ENCODE measurements around the gene ZNF629. TPM values are rescaled to one million over a fixed set of nuclear protein-coding genes. Genes with fewer than 3 reads are reported as not detected.

The ZNF629 gene
- total and polyA plus RNA-seq, 2 donors (not counting 1 experiment from before 2014, with no cell fraction given): 5.8 to 7.3 TPM

GRCh38 chr16:30728899-30729672 is 57.9 kb downstream of the ZNF629 start:
- Histone ChIP-seq H3K4me1 (ENCODE audit: control insufficient read depth, extremely low read depth, insufficient read depth, low read length) (no peaks in the 10 kb centered on the region), H3K4me2 (ENCODE audit: extremely low read depth, insufficient read depth, low read length) (no peak overlapping the region), H3K27me3 (ENCODE audit: control insufficient read depth, insufficient read depth, low read length) (no peaks in the 10 kb centered on the region), H3K79me2 (ENCODE audit: control insufficient read depth, insufficient read depth, low read length) (peaks cover 5% of the 10 kb centered on the region), H3K9ac (ENCODE audit: insufficient read depth, low read length) (no peak overlapping the region), H3K4me3 (replicated peaks in 1 of 4; ENCODE audit: control extremely low read depth in 1 of 4, insufficient read depth in 1 of 4, low read depth in 3 of 4, low read length in 4 of 4) (no peak overlapping the region), H3K9me3 (ENCODE audit: control insufficient read depth, insufficient read depth, low read depth, low read length) (no peaks in the 10 kb centered on the region), H3K27ac (ENCODE audit: insufficient read depth, low read length) (no peak overlapping the region), H3K36me3 (ENCODE audit: control insufficient read depth, insufficient read depth, low read length) (peaks cover 35% of the 10 kb centered on the region), H4K20me1 (ENCODE audit: control insufficient read depth, extremely low read depth, insufficient read depth, low read length) (no peaks in the 10 kb centered on the region), H2AFZ (ENCODE audit: low read length) (no peak overlapping the region)
- no peak for DNase-seq (ENCODE audit: low read depth in 2 of 2)
- no peak for TF ChIP-seq EZH2 (IDR thresholded peaks at IDR 0.05; ENCODE audit: low read length, missing control alignments)
- no peak for TF ChIP-seq CTCF (conservative IDR thresholded peaks at IDR 0.05 in 1 of 2, IDR thresholded peaks at IDR 0.05 in 1 of 2; ENCODE audit: low read depth in 1 of 2, low read length in 2 of 2)

Other genes starting within 250 kb of the ZNF629 start
- 3.1 TPM in 2 replicates for gene ZNF764, start 228.8 kb downstream of the ZNF629 start, total RNA-seq
- gene ZNF764, start 228.8 kb downstream of the ZNF629 start, polyA plus RNA-seq: 2.4 and 2.6 TPM in 2 replicates
- gene ZNF688, start 215.5 kb downstream of the ZNF629 start, total RNA-seq: 10.3 and 12.9 TPM in 2 replicates
- gene ZNF688, start 215.5 kb downstream of the ZNF629 start, polyA plus RNA-seq: 3.0 and 3.1 TPM in 2 replicates
- gene ZNF785, start 201.5 kb downstream of the ZNF629 start, total RNA-seq: 6.6 and 8.7 TPM in 2 replicates
- 4.7 and 7.1 TPM in 2 replicates for gene ZNF785, start 201.5 kb downstream of the ZNF629 start, polyA plus RNA-seq
- 4.6 and 6.1 TPM in 2 replicates for gene ZNF689, start 176.8 kb downstream of the ZNF629 start, total RNA-seq
- 3.5 and 4.2 TPM in 2 replicates for gene ZNF689, start 176.8 kb downstream of the ZNF629 start, polyA plus RNA-seq
- 5.9 and 6.6 TPM in 2 replicates for gene PRR14, start 136.2 kb downstream of the ZNF629 start, total RNA-seq
- 2.5 and 4.7 TPM in 2 replicates for gene PRR14, start 136.2 kb downstream of the ZNF629 start, polyA plus RNA-seq
- gene FBRS, start 128.8 kb downstream of the ZNF629 start, total RNA-seq: 16.7 and 20.8 TPM in 2 replicates
- gene FBRS, start 128.8 kb downstream of the ZNF629 start, polyA plus RNA-seq: 5.5 and 8.2 TPM in 2 replicates
- 11.3 and 14.2 TPM in 2 replicates for gene SRCAP, start 88.0 kb downstream of the ZNF629 start, total RNA-seq
- gene SRCAP, start 88.0 kb downstream of the ZNF629 start, polyA plus RNA-seq: 3.5 and 6.4 TPM in 2 replicates
- gene PHKG2, start 38.8 kb downstream of the ZNF629 start, total RNA-seq: 11.8 and 15.4 TPM in 2 replicates
- 19.4 and 23.8 TPM in 2 replicates for gene PHKG2, start 38.8 kb downstream of the ZNF629 start, polyA plus RNA-seq
- 0.77 and 1.3 TPM in 2 replicates for gene CFAP119, start 25.1 kb downstream of the ZNF629 start, total RNA-seq
- 1.5 and 2.0 TPM in 2 replicates for gene CFAP119, start 25.1 kb downstream of the ZNF629 start, polyA plus RNA-seq
- 56.8 TPM in 2 replicates for gene RNF40, start 24.9 kb downstream of the ZNF629 start, total RNA-seq
- gene RNF40, start 24.9 kb downstream of the ZNF629 start, polyA plus RNA-seq: 42.0 and 68.2 TPM in 2 replicates
- 28.2 and 31.3 TPM in 2 replicates for gene BCL7C, start 106.9 kb upstream of the ZNF629 start, total RNA-seq
- gene BCL7C, start 106.9 kb upstream of the ZNF629 start, polyA plus RNA-seq: 24.8 and 25.6 TPM in 2 replicates
- gene CTF1, start 109.4 kb upstream of the ZNF629 start, total RNA-seq: 1.8 and 5.3 TPM in 2 replicates
- 8.8 and 9.8 TPM in 2 replicates for gene CTF1, start 109.4 kb upstream of the ZNF629 start, polyA plus RNA-seq
- gene FBXL19, start 136.4 kb upstream of the ZNF629 start, total RNA-seq: 13.1 and 14.5 TPM in 2 replicates
- 3.1 and 3.9 TPM in 2 replicates for gene FBXL19, start 136.4 kb upstream of the ZNF629 start, polyA plus RNA-seq
- gene ORAI3, start 161.9 kb upstream of the ZNF629 start, total RNA-seq: 44.2 and 74.1 TPM in 2 replicates
- gene ORAI3, start 161.9 kb upstream of the ZNF629 start, polyA plus RNA-seq: 24.6 and 41.1 TPM in 2 replicates
- 1.5 and 3.5 TPM in 2 replicates for gene SETD1A, start 170.5 kb upstream of the ZNF629 start, total RNA-seq
- gene SETD1A, start 170.5 kb upstream of the ZNF629 start, polyA plus RNA-seq: 1.4 and 2.3 TPM in 2 replicates
- 32.9 and 47.9 TPM in 2 replicates for gene HSD3B7, start 198.0 kb upstream of the ZNF629 start, total RNA-seq
- gene HSD3B7, start 198.0 kb upstream of the ZNF629 start, polyA plus RNA-seq: 13.2 and 15.9 TPM in 2 replicates
- 1.3 and 2.1 TPM in 2 replicates for gene STX1B, start 223.4 kb upstream of the ZNF629 start, total RNA-seq
- 1.3 and 4.2 TPM in 2 replicates for gene STX1B, start 223.4 kb upstream of the ZNF629 start, polyA plus RNA-seq
- 28.0 and 37.5 TPM in 2 replicates for gene STX4, start 246.4 kb upstream of the ZNF629 start, total RNA-seq
- gene STX4, start 246.4 kb upstream of the ZNF629 start, polyA plus RNA-seq: 42.8 and 53.9 TPM in 2 replicates